ENCODE results near the gene KRTAP5-4.
"Not testable (repeated sequence)": the region's sequence is repeated elsewhere in the genome, so short reads cannot be mapped to it uniquely, and the experiment has no call there.

GRCh38 chr11:1598406-1598805, 23.5 kb downstream of the KRTAP5-4 start:
- TF ChIP-seq EZH2 (optimal IDR thresholded peaks at IDR 0.05; ENCODE audit: low read depth, low read length); CTCF (IDR thresholded peaks at IDR 0.05; ENCODE audit: low read length): not testable (repeated sequence)
